Measurements from ENCODE around the gene PLCG2.
"Not testable (repeated sequence)": the region's sequence is repeated elsewhere in the genome, so short reads cannot be mapped to it uniquely, and the experiment has no call there.

PLCG2 gene

GRCh38 chr16:82005027-82005830 lies 226.1 kb downstream of the PLCG2 start:
- peak; percentile 42 for DNase-seq

GRCh38 chr16:82006036-82006435 lies 226.9 kb downstream of the PLCG2 start:
- no peak for DNase-seq

- no peak for DNase-seq
Measured at GRCh38 chr16:82007189-82007588, 228.1 kb downstream of the PLCG2 start.

GRCh38 chr16:82008957-82009592 lies 230.0 kb downstream of the PLCG2 start:
- DNase-seq = no peak

- not testable (repeated sequence) for DNase-seq
Measured at GRCh38 chr16:82009789-82010188, 230.7 kb downstream of the PLCG2 start.

GRCh38 chr16:82010649-82011048 lies 231.6 kb downstream of the PLCG2 start:
- DNase-seq = no peak

- peak; percentile 72 for DNase-seq
Measured at GRCh38 chr16:82011199-82011641, 232.1 kb downstream of the PLCG2 start, which contains the start of gene SDR42E1. SDR42E1 (minus strand) TSS chr16:82011470; CDS start chr16:82000858, 10,612 bp downstream.
